PC-3 (cell line): ENCODE results near the gene GSG1.

Source experiments
- EZH2 ChIP-seq: fragments of 300-600 bp; sonication (generic); IDR thresholded peaks from one replicate; pipeline ENCODE4 v1.6.1; 2017; ENCODE audit warnings: antibody characterized with exemption, mild to moderate bottlenecking, low read length; ENCODE audit not compliant: unreplicated experiment
- TF ChIP-seq, protein P1 (sequence below): fragments of 300-600 bp; sonication (generic); conservative IDR thresholded peaks from 2 replicates; pipeline ENCODE4 v1.5.1; 2017; ENCODE audit warnings: antibody characterized with exemption, low read depth, mild to moderate bottlenecking, low read length

- TF ChIP-seq, protein P1, sequence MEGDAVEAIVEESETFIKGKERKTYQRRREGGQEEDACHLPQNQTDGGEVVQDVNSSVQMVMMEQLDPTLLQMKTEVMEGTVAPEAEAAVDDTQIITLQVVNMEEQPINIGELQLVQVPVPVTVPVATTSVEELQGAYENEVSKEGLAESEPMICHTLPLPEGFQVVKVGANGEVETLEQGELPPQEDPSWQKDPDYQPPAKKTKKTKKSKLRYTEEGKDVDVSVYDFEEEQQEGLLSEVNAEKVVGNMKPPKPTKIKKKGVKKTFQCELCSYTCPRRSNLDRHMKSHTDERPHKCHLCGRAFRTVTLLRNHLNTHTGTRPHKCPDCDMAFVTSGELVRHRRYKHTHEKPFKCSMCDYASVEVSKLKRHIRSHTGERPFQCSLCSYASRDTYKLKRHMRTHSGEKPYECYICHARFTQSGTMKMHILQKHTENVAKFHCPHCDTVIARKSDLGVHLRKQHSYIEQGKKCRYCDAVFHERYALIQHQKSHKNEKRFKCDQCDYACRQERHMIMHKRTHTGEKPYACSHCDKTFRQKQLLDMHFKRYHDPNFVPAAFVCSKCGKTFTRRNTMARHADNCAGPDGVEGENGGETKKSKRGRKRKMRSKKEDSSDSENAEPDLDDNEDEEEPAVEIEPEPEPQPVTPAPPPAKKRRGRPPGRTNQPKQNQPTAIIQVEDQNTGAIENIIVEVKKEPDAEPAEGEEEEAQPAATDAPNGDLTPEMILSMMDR: no peak
- no peak for TF ChIP-seq EZH2
These were observed 22.5 kb upstream of the GSG1 start for GRCh38 chr12:13125996-13126395.
